GM12878 (cell line): ENCODE data around the gene ZNF688. TPM values are rescaled to one million over a fixed set of nuclear protein-coding genes. Genes with fewer than 3 reads are reported as not detected.

ENCODE experiments used
- ATAC-seq: fragments of 200-7000 bp; cut with Tn5 transposase; 3 replicates; pipeline ENCODE4 v1.9.1; 2020; ENCODE audit warnings: mild to moderate bottlenecking, moderate library complexity
- BruUV-seq: library from RNA; stranded (reverse); fragments of 400-500 nt; replicated peaks from 2 replicates; lab custom pipeline; 2021; lab: Mats Ljungman, UMichigan
- CTCF ChIA-PET: fragments of 300-600 bp; sonication (Branson Sonifier 250); formaldehyde crosslinking; extraction: SDS; loops from one replicate; lab custom pipeline; 2021; ENCODE audit warnings: inconsistent platforms; lab: Yijun Ruan, JAX
- POLR2A ChIA-PET: fragments of 350-600 bp; formaldehyde crosslinking; extraction: SDS; loops from one replicate; lab custom pipeline; 2021; ENCODE audit warnings: inconsistent platforms; lab: Charles Lee
- RAD21 ChIA-PET: fragments of 300-600 bp; sonication (Branson Sonifier 250); formaldehyde crosslinking; loops from one replicate; lab custom pipeline; 2023; ENCODE audit warnings: antibody characterized with exemption; ENCODE audit not compliant: unreplicated experiment; lab: Charles Lee
- SMC1A ChIA-PET: fragments of 300-600 bp; sonication (Branson Sonifier 250); formaldehyde crosslinking; loops from one replicate; lab custom pipeline; 2023; ENCODE audit not compliant: unreplicated experiment, uncharacterized antibody; lab: Charles Lee
- DNase-seq: peaks from one replicate; pipeline ENCODE4 v3.0.0-alpha.2; 2011; ENCODE audit warnings: low read depth, low spot score
- FAIRE-seq: peaks from 3 replicates; lab custom pipeline; 2011; peaks lifted over from hg19 to GRCh38; lab: Jason Lieb, UNC
- H2AFZ ChIP-seq: 2 replicates; pipeline ENCODE4 v1.6.0; 2011; ENCODE audit warnings: low read depth, low read length, control low read depth; ENCODE audit not compliant: control insufficient read depth
- H3K27ac ChIP-seq: 2 replicates; pipeline ENCODE4 v1.5.1; 2011; ENCODE audit warnings: control low read depth; ENCODE audit not compliant: control insufficient read depth, insufficient read depth
- H3K27me3 ChIP-seq, 2 experiments: replicated peaks in 1 of 2; 2 replicates each; pipeline versions ENCODE4 v1.6.0 to v1.6.1; 2011; ENCODE audit warnings: low read length in 1 of 2; ENCODE audit not compliant: control insufficient read depth in 2 of 2, insufficient read depth in 2 of 2
- H3K36me3 ChIP-seq, 2 experiments: 2 replicates each; pipeline ENCODE4 v1.5.1; 2011; ENCODE audit warnings: low read length in 1 of 2; ENCODE audit not compliant: control insufficient read depth in 2 of 2, insufficient read depth in 2 of 2
- H3K4me1 ChIP-seq: 2 replicates; pipeline ENCODE4 v1.6.1; 2011; ENCODE audit warnings: mild to moderate bottlenecking, low read length, moderate library complexity, mixed read lengths; ENCODE audit not compliant: control insufficient read depth, insufficient read depth
- H3K4me2 ChIP-seq: 2 replicates; pipeline ENCODE4 v1.6.0; 2011; ENCODE audit warnings: control low read depth; ENCODE audit not compliant: control insufficient read depth, insufficient read depth
- H3K4me3 ChIP-seq: fragments of 200-600 bp; sonication (generic); 2 replicates; pipeline ENCODE4 v1.5.1; 2016
- H3K79me2 ChIP-seq: 2 replicates; pipeline ENCODE4 v1.6.0; 2011; ENCODE audit warnings: low read length; ENCODE audit not compliant: control insufficient read depth, insufficient read depth
- H3K9ac ChIP-seq: 2 replicates; pipeline ENCODE4 v1.8.0; 2011; ENCODE audit warnings: low read length, control low read depth, mixed read lengths; ENCODE audit not compliant: control insufficient read depth, insufficient read depth
- H3K9me3 ChIP-seq: replicated peaks from 3 replicates; pipeline ENCODE4 v1.5.1; 2011; ENCODE audit warnings: mild to moderate bottlenecking, low read length; ENCODE audit not compliant: control insufficient read depth, insufficient read depth
- H4K20me1 ChIP-seq: 2 replicates; pipeline ENCODE4 v1.6.0; 2011; ENCODE audit not compliant: control insufficient read depth, insufficient read depth
- ATF2 ChIP-seq: IDR thresholded peaks from 2 replicates; pipeline ENCODE4 v1.6.1; 2012; ENCODE audit warnings: low read length, inconsistent platforms
- BACH1 ChIP-seq: fragments of 450-650 bp; IDR thresholded peaks from 2 replicates; pipeline ENCODE4 v1.6.1; 2017; ENCODE audit warnings: mild to moderate bottlenecking, borderline replicate concordance
- DPF2 ChIP-seq: fragments of 450-650 bp; IDR thresholded peaks from 2 replicates; pipeline ENCODE4 v1.6.1; 2017; ENCODE audit warnings: mild to moderate bottlenecking
- EP300 ChIP-seq, 2 experiments: fragments of 150-350 bp in 1 of 2; IDR thresholded peaks; 2 replicates each; pipeline ENCODE4 v1.6.1; 2011 to 2012; ENCODE audit warnings: low read depth in 2 of 2, low read length in 2 of 2, borderline replicate concordance in 1 of 2, improper control_type of control experiment in 1 of 2, inconsistent platforms in 1 of 2; ENCODE audit not compliant: control insufficient read depth in 1 of 2
- FOXK2 ChIP-seq: fragments of 450-650 bp; IDR thresholded peaks from 2 replicates; pipeline ENCODE4 v1.6.1; 2017; ENCODE audit warnings: mild to moderate bottlenecking, moderate library complexity
- KLF5 ChIP-seq: fragments of 450-650 bp; IDR thresholded peaks from 2 replicates; pipeline ENCODE4 v1.6.1; 2014; ENCODE audit warnings: mild to moderate bottlenecking; ENCODE audit not compliant: partially characterized antibody
- LARP7 ChIP-seq: fragments of 450-650 bp; IDR thresholded peaks from 2 replicates; pipeline ENCODE4 v1.6.1; 2017; ENCODE audit warnings: mild to moderate bottlenecking
- MEF2B ChIP-seq: fragments of 450-650 bp; IDR thresholded peaks from 2 replicates; pipeline ENCODE4 v1.6.1; 2018; ENCODE audit warnings: mild to moderate bottlenecking, moderate library complexity; ENCODE audit not compliant: partially characterized antibody, poor library complexity, severe bottlenecking
- MYB ChIP-seq: fragments of 150-350 bp; IDR thresholded peaks from 2 replicates; pipeline ENCODE4 v1.6.1; 2014; ENCODE audit warnings: mild to moderate bottlenecking, low read depth, low read length, borderline replicate concordance
- PAX5 ChIP-seq: IDR thresholded peaks from 2 replicates; pipeline ENCODE4 v1.6.1; 2011; ENCODE audit warnings: low read depth, low read length, borderline replicate concordance
- RUNX3 ChIP-seq: IDR thresholded peaks from 2 replicates; pipeline ENCODE4 v1.6.1; 2012; ENCODE audit warnings: low read length, inconsistent platforms
- SIN3A ChIP-seq: IDR thresholded peaks from 2 replicates; pipeline ENCODE4 v1.6.1; 2012; ENCODE audit warnings: low read depth, low read length, improper control_type of control experiment
- SMARCA5 ChIP-seq: fragments of 450-650 bp; IDR thresholded peaks from 2 replicates; pipeline ENCODE4 v1.6.1; 2017; ENCODE audit warnings: mild to moderate bottlenecking
- SPI1 ChIP-seq: IDR thresholded peaks from 2 replicates; pipeline ENCODE4 v1.6.1; 2011; ENCODE audit warnings: low read depth, mild to moderate bottlenecking, low read length, moderate library complexity, borderline replicate concordance; ENCODE audit not compliant: insufficient read depth
- SREBF1 ChIP-seq: IDR thresholded peaks from 2 replicates; pipeline ENCODE4 v1.6.1; 2012; ENCODE audit warnings: mild to moderate bottlenecking, low read length
- YBX1 ChIP-seq: fragments of 450-650 bp; IDR thresholded peaks from 2 replicates; pipeline ENCODE4 v1.6.1; 2016; ENCODE audit warnings: antibody characterized with exemption
- ZZZ3 ChIP-seq: IDR thresholded peaks from 2 replicates; pipeline ENCODE4 v1.6.1; 2011; ENCODE audit warnings: low read depth; ENCODE audit not compliant: control insufficient read depth, insufficient read length
- WGBS: methylation state at CpG from one replicate; pipeline ENCODE4 v1.1.6; 2016; ENCODE audit warnings: low lambda C conversion rate; ENCODE audit not compliant: insufficient replicate concordance, insufficient coverage; ENCODE audit errors: missing lambda C conversion rate; 5-methylcytosine and 5-hydroxymethylcytosine counted together
- in situ Hi-C: fragments of 300-500 bp; cut with MboI; formaldehyde crosslinking; loops from 9 replicates; pipeline ENCODE4 v1.14.3; 2018; ENCODE audit warnings: mixed read lengths
- intact Hi-C: fragments of 100-400 bp; cut with micrococcal nuclease; formaldehyde crosslinking; loops from one replicate; pipeline ENCODE4 v1.14.2; 2022; ENCODE audit not compliant: unreplicated experiment
- polyA plus RNA-seq, 11 experiments: library from polyadenylated mRNA; depleted of rRNA in 4 of 11; unstranded in 6 of 11; stranded (reverse) in 5 of 11; fragments of >200 nt; fragmentation: Nextera tagmentation in 4 of 11; fragmentation: Illumina TruSeq in 1 of 11; extraction: Ambion mirVana in 4 of 11; extraction: Trizol in 1 of 11; gene quantifications; 1 replicate in 1 of 11; 2 replicates in 10 of 11; pipeline versions ENCODE4 v1.2.1 to v1.2.3, GENCODE V29; 2011 to 2016; ENCODE audit warnings: inconsistent platforms in 2 of 11, missing spikeins in 2 of 11, low read depth in 1 of 11
- total RNA-seq, 4 experiments: library from RNA; depleted of rRNA in 3 of 4; stranded (reverse); fragments of >200 nt in 3 of 4; fragmentation: Illumina TruSeq in 1 of 4; extraction: Trizol in 1 of 4; gene quantifications; 2 replicates each; pipeline versions ENCODE4 v1.2.1 to v1.2.3, GENCODE V29; 2013 to 2021
- TF ChIP-seq, protein P1 (sequence below): fragments of 450-650 bp; formaldehyde crosslinking; IDR thresholded peaks from 2 replicates; pipeline ENCODE4 v1.5.0; 2022; ENCODE audit warnings: mild to moderate bottlenecking, missing genetic modification characterization

The ZNF688 gene
- total and polyA plus RNA-seq, 10 of the 15 experiments (the other 5 are each of a cell fraction or from before 2014, with no cell fraction given): 0.14 to 17.4 (median 10.6) TPM

DNA sequence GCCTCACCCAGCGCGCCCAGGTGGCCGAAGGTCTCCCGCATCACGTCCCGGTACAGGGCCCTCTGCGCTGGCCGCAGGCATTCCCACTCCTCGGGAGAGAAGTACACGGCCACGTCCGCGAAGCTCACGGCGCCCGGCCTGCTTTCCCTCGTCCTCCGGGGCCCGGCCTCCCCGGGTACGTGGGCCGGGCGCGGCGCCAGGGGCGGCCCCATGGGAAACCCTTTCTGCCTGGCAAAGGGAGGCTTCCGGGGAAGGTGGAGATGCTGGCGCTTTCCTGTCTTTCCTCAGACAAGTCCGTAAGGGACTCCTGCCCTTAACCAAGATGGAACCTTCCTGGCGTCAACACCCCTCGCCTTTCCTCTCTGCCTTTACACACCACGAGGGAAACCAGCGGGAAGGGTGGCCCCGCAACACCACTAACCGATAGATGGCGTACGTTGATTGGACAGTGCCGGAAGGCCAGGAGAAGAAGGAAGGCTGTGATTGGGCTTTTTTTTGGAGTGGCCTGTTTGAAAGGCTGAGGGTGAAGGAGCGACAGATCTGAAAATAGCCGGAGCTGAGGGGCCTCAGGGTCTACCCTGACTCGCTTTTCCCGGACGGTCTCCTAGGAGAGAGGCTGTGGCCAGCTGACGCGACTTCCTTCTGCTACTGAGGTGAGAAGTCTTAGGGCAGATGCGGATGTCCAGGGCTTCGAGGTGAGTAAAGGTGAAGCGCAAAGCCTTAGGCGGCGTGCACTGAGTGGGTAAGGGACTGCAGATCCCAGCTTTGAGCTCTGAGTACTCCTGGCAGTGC lies 14.1 kb upstream of the ZNF688 start, which contains the start of gene ZNF785:
TSS of gene ZNF785 (minus strand) at position 298 of the 792 bp plus-strand sequence. CDS start at position 212, 86 bp downstream.
- peak within 1 kb of the TSS; percentile 89 for H2AFZ ChIP-seq
- SMC1A ChIA-PET: interaction anchor here (0.8 to 4.3 kb wide), 6 partner anchors 11 to 156 kb away, joined by 4 to 17 read pairs (median 6); partner anchors contain the start of genes DCTPP1, ZNF688 and ZNF747
- RAD21 ChIA-PET: interaction anchor here (1.0 to 3.2 kb wide), 10 partner anchors 13 to 156 kb away, joined by 3 to 13 read pairs (median 4); partner anchors contain the start of genes DCTPP1, ZNF747 and ZNF764
- H3K79me2 ChIP-seq: peaks cover 27% of the 10 kb centered on the region
- no peaks in the 10 kb centered on the region for H3K27me3 ChIP-seq
- peak; percentile 99 for FAIRE-seq
- H3K27ac ChIP-seq: peak within 1 kb of the TSS; percentile 89
- peaks cover 3% of the 10 kb centered on the region; the same call in 1 of the 2 replicates for H3K4me1 ChIP-seq
- H3K36me3 ChIP-seq: peaks cover 0 to 3% of the 10 kb centered on the region in 2 experiments; a peak in 3 of 4 replicates
- H3K4me2 ChIP-seq: peak within 1 kb of the TSS; percentile 81
- intact Hi-C loops: loop anchor here (2.0 kb wide), 1 partner anchor 51 kb away; the partner anchor contains the start of gene ZNF747
- H3K9ac ChIP-seq: peak within 1 kb of the TSS; percentile 96
- in situ Hi-C loops: no loop called here
- no peaks in the 10 kb centered on the region for H3K9me3 ChIP-seq
- POLR2A ChIA-PET: interaction anchor here (0.6 to 3.6 kb wide), 14 partner anchors 9 to 203 kb away, joined by 3 to 16 read pairs (median 4); partner anchors contain the start of genes DCTPP1, SEPTIN1, ZNF688 and ZNF689
- H3K4me3 ChIP-seq: peak within 1 kb of the TSS; percentile 98
- ATAC-seq: peak; percentile 98
- DNase-seq: peak; percentile 97
- BruUV-seq: TSS peak; percentile 86
- CTCF ChIA-PET: interaction anchor here (0.5 to 5.1 kb wide), 12 partner anchors 10 to 155 kb away, joined by 3 to 29 read pairs (median 4); partner anchors contain the start of genes DCTPP1, ZNF688, ZNF689 and ZNF747
- 5% methylated on average over 50 of the region's 50 CpGs for WGBS
- no peaks in the 10 kb centered on the region for H4K20me1 ChIP-seq
- TF ChIP-seq LARP7 (0 out of 2 replicates have a peak, but pooled peaks have one; percentile 21), FOXK2 (peak; percentile 83), SREBF1 (no peak), BACH1 (peak; percentile 58; the same call in 1 of the 2 replicates), RUNX3 (peak; percentile 92), MEF2B (peak; percentile 72), ATF2 (no peak), KLF5 (peak; percentile 39), SIN3A (peak; percentile 97), ZZZ3 (no peak), EP300 (IDR thresholded peaks at IDR 0.05; ENCODE audit: borderline replicate concordance in 1 of 2, control insufficient read depth in 1 of 2, low read depth in 2 of 2, low read length in 2 of 2) (no peak), YBX1 (no peak), SMARCA5 (no peak), DPF2 (0 out of 2 replicates have a peak, but pooled peaks have one; percentile 16), MYB (no peak), PAX5 (0 out of 2 replicates have a peak, but pooled peaks have one; percentile 38), SPI1 (no peak)
- TF ChIP-seq, protein P1, sequence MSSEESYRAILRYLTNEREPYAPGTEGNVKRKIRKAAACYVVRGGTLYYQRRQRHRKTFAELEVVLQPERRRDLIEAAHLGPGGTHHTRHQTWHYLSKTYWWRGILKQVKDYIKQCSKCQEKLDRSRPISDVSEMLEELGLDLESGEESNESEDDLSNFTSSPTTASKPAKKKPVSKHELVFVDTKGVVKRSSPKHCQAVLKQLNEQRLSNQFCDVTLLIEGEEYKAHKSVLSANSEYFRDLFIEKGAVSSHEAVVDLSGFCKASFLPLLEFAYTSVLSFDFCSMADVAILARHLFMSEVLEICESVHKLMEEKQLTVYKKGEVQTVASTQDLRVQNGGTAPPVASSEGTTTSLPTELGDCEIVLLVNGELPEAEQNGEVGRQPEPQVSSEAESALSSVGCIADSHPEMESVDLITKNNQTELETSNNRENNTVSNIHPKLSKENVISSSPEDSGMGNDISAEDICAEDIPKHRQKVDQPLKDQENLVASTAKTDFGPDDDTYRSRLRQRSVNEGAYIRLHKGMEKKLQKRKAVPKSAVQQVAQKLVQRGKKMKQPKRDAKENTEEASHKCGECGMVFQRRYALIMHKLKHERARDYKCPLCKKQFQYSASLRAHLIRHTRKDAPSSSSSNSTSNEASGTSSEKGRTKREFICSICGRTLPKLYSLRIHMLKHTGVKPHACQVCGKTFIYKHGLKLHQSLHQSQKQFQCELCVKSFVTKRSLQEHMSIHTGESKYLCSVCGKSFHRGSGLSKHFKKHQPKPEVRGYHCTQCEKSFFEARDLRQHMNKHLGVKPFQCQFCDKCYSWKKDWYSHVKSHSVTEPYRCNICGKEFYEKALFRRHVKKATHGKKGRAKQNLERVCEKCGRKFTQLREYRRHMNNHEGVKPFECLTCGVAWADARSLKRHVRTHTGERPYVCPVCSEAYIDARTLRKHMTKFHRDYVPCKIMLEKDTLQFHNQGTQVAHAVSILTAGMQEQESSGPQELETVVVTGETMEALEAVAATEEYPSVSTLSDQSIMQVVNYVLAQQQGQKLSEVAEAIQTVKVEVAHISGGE (CRISPR knock-in tag): peak; percentile 78
